GOT3 (cell line): ENCODE data around the gene TAF4.
A peak's percentile ranks its signal among the peaks of the same experiment; 100 is the strongest.
"Not testable (repeated sequence)": the region's sequence is repeated elsewhere in the genome, so short reads cannot be mapped to it uniquely, and the experiment has no call there.

Source experiments
- DNase-seq: peaks from one replicate; lab custom pipeline; 2025; ENCODE audit warnings: mixed read lengths; lab: John Stamatoyannopoulos, UW

Gene TAF4

GRCh38 chr20:62065674-62066338 lies at the start of gene TAF4:
TAF4 (minus strand) TSS chr20:62065881; CDS start chr20:62065810, 71 bp downstream.
- peak; percentile 42 for DNase-seq

GRCh38 chr20:62114894-62115293 lies 49.2 kb upstream of the TAF4 start:
- no peak for DNase-seq

GRCh38 chr20:62112368-62112767 lies 46.7 kb upstream of the TAF4 start:
- DNase-seq = no peak

GRCh38 chr20:62111148-62111547 lies 45.5 kb upstream of the TAF4 start:
- DNase-seq = no peak

- no peak for DNase-seq
These were observed 39.9 kb upstream of the TAF4 start for GRCh38 chr20:62105592-62105991.

GRCh38 chr20:62104791-62105345 lies 39.2 kb upstream of the TAF4 start:
- DNase-seq = no peak

- no peak for DNase-seq
These were observed 38.6 kb upstream of the TAF4 start for GRCh38 chr20:62104234-62104789.

GRCh38 chr20:62103508-62104233 lies 38.0 kb upstream of the TAF4 start:
- no peak for DNase-seq

GRCh38 chr20:62101078-62101477 lies 35.4 kb upstream of the TAF4 start:
- DNase-seq = no peak

- DNase-seq = no peak
These were observed 32.3 kb upstream of the TAF4 start for GRCh38 chr20:62097881-62098407.

GRCh38 chr20:62096421-62097380 lies 31.0 kb upstream of the TAF4 start:
- DNase-seq = no peak

GRCh38 chr20:62089393-62089792 lies 23.7 kb upstream of the TAF4 start:
- DNase-seq = no peak

GRCh38 chr20:62088258-62089127 lies 22.8 kb upstream of the TAF4 start:
- DNase-seq = no peak

- DNase-seq = no peak
These were observed 22.0 kb upstream of the TAF4 start for GRCh38 chr20:62087632-62088031.

GRCh38 chr20:62087227-62087626 lies 21.5 kb upstream of the TAF4 start:
- no peak for DNase-seq

- no peak for DNase-seq
These were observed 19.5 kb upstream of the TAF4 start for GRCh38 chr20:62085206-62085605.

- DNase-seq = not testable (repeated sequence)
These were observed 18.5 kb upstream of the TAF4 start for GRCh38 chr20:62084224-62084623.

GRCh38 chr20:62083312-62083711 lies 17.6 kb upstream of the TAF4 start:
- DNase-seq = no peak

GRCh38 chr20:62080249-62080990 lies 14.7 kb upstream of the TAF4 start:
- DNase-seq = no peak

GRCh38 chr20:62079166-62079565 lies 13.5 kb upstream of the TAF4 start:
- no peak for DNase-seq
